Nephron (organoid): ENCODE measurements around the gene CDY2B.
"Not testable (repeated sequence)": the region's sequence is repeated elsewhere in the genome, so short reads cannot be mapped to it uniquely, and the experiment has no call there.

ENCODE experiments used
- H3K27ac Mint-ChIP-seq, 3 experiments: 2 replicates each; pipeline ENCODE4 v1.8.0; 2020; ENCODE audit warnings: mixed read lengths in 3 of 3, mild to moderate bottlenecking in 2 of 3, moderate library complexity in 1 of 3
- H3K27me3 Mint-ChIP-seq: 2 replicates; pipeline ENCODE4 v1.8.0; 2021; ENCODE audit warnings: low read depth, mild to moderate bottlenecking, moderate library complexity, mixed read lengths
- H3K36me3 Mint-ChIP-seq: 2 replicates; pipeline ENCODE4 v1.8.0; 2020; ENCODE audit warnings: low read depth, mixed read lengths
- H3K4me1 Mint-ChIP-seq: 2 replicates; pipeline ENCODE4 v1.8.0; 2020; ENCODE audit warnings: mixed read lengths
- H3K4me3 Mint-ChIP-seq, 3 experiments: 2 replicates each; pipeline ENCODE4 v1.8.0; 2020; ENCODE audit warnings: mild to moderate bottlenecking in 3 of 3, mixed read lengths in 3 of 3, moderate library complexity in 2 of 3
- H3K9me3 Mint-ChIP-seq: 2 replicates; pipeline ENCODE4 v1.8.0; 2020; ENCODE audit warnings: mixed read lengths

The CDY2B gene, protein sequence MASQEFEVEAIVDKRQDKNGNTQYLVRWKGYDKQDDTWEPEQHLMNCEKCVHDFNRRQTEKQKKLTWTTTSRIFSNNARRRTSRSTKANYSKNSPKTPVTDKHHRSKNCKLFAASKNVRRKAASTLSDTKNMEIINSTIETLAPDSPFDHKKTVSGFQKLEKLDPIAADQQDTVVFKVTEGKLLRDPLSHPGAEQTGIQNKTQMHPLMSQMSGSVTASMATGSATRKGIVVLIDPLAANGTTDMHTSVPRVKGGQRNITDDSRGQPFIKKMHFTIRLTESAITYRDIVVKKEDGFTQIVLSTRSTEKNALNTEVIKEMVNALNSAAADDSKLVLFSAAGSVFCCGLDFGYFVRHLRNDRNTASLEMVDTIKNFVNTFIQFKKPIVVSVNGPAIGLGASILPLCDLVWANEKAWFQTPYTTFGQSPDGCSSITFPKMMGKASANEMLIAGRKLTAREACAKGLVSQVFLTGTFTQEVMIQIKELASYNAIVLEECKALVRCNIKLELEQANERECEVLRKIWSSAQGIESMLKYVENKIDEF

DNA sequence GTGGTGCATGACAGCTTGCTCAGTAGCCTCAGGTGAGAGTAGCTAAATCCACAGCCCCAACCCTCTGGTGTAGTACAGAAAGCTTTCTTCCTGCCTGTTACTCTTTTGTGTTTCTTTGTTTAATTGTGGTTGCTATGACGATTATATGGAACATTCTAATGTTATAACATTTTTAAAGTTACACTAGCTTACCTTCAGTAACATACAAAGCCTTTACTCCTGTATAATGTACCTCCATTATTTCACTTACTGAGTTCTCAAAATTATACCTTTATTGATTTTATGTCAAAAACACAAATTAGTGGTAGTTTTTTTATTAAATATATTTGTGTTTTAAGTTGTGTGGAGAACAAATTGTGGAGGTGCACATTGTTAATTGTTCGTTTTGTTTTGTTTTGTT, at the start of gene CDY2B:
Gene CDY2B (minus strand): TSS at position 101 of the 400 bp plus-strand sequence. CDS start 328 bp downstream, outside the sequence.
- H3K27me3 Mint-ChIP-seq, H3K4me1 Mint-ChIP-seq, H3K4me3 Mint-ChIP-seq, H3K27ac Mint-ChIP-seq, H3K36me3 Mint-ChIP-seq, H3K9me3 Mint-ChIP-seq: not testable (repeated sequence)

DNA sequence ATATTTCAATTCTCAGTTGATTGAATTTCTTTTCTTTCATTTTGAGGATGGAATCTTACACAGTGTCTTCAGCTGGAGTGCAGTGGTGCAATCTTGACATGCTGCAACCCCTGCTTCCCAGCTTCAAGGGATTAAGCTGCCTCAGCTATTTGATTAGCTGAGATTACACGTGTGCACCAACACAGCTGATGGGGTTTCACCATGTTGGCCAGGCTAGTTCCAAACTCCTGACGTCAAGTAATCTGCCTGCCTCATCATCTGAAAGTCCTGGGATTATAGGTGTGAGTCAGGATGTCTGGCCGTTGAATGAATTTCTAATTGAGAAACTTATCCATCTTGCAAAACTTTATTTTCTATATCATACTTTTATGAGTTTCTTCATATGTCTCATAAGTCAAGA, 28.0 kb upstream of the CDY2B start:
- H3K9me3 Mint-ChIP-seq, H3K36me3 Mint-ChIP-seq, H3K27me3 Mint-ChIP-seq, H3K4me3 Mint-ChIP-seq, H3K27ac Mint-ChIP-seq, H3K4me1 Mint-ChIP-seq: not testable (repeated sequence)

DNA sequence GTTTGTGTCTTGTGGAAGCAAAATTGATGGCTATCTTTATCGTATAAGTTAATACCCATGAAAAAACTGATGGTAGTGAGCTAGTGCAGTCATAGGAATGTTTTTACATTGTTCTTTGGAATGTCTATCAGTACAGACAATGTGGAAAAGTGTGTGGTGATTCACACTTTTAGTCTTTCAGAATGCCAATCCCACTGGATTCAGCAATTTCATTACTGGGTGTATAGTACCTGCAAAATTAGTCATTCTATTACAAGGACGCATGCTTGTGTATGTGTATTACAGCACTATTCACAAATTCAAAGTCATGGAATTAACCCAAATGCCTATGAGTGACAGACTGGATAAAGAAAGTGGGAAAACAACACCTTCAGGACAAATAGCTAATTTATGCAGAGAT, 27.3 kb upstream of the CDY2B start:
- H3K4me1 Mint-ChIP-seq, H3K27me3 Mint-ChIP-seq, H3K36me3 Mint-ChIP-seq, H3K27ac Mint-ChIP-seq, H3K4me3 Mint-ChIP-seq, H3K9me3 Mint-ChIP-seq: not testable (repeated sequence)

DNA sequence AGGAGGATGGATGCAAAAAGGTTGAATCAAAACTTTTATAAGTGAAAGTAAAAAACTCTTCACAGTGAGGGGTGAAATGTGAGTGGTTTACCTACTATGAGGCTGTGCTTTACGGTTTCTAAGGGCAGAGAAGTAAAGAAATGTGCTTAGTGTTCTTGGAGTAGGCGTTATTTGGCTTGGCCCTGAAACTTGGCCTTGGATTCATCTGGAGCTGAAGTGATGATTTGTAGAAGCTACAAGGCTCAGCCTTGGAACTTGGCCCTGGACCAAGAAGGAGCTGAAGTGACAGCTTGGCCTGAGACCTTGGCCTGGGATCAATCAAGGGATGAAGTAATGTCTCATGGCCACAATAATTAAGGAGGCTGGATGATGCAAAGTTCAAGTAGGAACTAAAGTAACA, 1.7 kb upstream of the CDY2B start:
- H3K9me3 Mint-ChIP-seq, H3K4me1 Mint-ChIP-seq, H3K27ac Mint-ChIP-seq, H3K27me3 Mint-ChIP-seq, H3K36me3 Mint-ChIP-seq, H3K4me3 Mint-ChIP-seq: not testable (repeated sequence)

DNA sequence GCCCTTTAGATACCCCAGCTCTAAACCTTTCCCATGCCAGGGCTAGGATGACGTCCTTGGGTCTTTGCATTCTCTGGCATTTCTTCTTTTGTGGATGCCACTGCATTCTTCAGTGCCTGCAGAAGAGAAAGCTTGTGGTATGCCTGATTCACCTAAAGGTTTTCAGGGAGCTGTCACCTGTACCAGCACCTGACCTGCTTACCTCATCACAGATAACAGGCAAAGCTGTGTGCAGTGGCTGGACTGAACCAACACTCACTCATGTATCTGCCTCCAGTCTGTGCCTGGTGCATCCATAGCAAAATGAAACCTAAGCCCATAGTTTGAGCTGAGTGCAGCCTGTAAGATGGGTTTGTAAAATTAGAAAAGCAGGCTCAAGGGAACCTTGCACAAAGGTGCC, 3.3 kb downstream of the CDY2B start:
- H3K27me3 Mint-ChIP-seq, H3K36me3 Mint-ChIP-seq, H3K4me1 Mint-ChIP-seq, H3K9me3 Mint-ChIP-seq, H3K4me3 Mint-ChIP-seq, H3K27ac Mint-ChIP-seq: not testable (repeated sequence)

DNA sequence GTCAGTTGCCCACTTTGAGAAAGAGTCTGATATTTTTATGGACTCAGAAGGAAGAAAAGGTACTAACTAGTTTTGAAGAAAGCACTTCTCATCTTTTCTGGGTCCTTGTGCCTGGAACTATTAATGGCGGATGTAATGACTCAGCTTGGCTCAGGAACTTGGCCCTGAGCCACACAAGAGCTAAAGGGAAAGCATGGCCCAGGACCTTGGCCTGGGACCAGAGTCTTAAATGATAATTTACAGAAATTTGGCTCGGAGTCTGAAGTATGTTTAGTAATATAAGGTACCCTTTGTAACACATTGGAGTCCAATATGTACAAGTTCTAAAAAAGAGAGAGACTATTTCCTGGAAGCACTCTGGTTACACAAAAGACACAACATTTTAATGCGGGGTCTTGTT, 4.6 kb downstream of the CDY2B start:
- not testable (repeated sequence) for H3K4me1 Mint-ChIP-seq, H3K27me3 Mint-ChIP-seq, H3K4me3 Mint-ChIP-seq, H3K9me3 Mint-ChIP-seq, H3K36me3 Mint-ChIP-seq, H3K27ac Mint-ChIP-seq

DNA sequence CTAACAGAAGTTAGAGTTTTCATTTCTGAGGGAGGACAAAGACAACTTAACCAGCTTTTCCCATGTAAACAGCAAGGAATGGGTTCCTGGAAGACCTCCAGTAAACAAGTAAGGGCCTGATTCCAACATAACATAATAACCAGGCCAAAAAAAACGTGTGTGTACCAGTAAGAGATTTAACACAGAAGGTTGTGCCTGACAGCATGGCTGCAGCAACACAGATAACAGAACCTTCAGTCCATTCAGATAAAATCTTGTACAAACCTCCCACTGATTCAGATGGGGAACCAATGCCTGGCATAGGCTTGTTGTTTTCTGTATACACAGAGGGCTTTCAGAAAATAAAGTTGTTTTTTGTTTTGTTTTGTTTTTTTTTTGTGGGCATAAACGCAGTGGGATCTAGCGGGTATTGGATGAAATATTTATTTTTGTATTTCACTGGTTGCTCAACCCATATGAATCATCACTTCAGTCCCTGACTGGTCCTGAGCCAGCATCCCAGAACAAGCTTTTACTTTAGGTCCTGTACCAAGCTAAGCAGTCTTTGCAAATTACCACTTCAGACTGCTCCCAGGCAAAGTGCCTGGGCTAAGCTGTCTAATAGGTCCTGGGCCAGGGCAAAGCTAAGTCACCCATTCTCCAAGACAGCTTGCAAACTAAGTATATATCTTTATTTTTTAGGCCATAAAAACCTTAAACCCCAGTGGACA, 8.7 kb downstream of the CDY2B start:
- H3K36me3 Mint-ChIP-seq, H3K9me3 Mint-ChIP-seq, H3K4me1 Mint-ChIP-seq, H3K4me3 Mint-ChIP-seq, H3K27ac Mint-ChIP-seq, H3K27me3 Mint-ChIP-seq: not testable (repeated sequence)

DNA sequence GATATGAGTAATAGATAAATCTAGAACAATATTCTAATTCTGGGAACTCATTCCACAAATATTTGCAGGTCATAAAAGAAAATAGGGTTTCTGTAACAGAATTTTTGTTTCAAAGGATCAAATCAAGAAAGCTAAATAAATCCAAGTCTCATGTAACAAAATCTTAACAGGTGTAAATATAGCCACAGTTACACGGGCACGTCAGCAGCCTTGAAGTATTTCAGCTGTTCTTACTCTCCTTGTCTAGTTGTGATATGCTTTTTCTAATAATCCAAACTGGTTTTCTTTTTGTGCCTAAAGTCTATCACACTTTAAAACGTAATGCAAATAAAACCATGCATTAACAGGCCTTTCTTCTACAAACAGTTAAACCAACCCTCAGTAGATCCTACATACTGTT, 9.3 kb downstream of the CDY2B start:
- H3K27ac Mint-ChIP-seq, H3K4me1 Mint-ChIP-seq, H3K4me3 Mint-ChIP-seq, H3K27me3 Mint-ChIP-seq, H3K36me3 Mint-ChIP-seq, H3K9me3 Mint-ChIP-seq: not testable (repeated sequence)

DNA sequence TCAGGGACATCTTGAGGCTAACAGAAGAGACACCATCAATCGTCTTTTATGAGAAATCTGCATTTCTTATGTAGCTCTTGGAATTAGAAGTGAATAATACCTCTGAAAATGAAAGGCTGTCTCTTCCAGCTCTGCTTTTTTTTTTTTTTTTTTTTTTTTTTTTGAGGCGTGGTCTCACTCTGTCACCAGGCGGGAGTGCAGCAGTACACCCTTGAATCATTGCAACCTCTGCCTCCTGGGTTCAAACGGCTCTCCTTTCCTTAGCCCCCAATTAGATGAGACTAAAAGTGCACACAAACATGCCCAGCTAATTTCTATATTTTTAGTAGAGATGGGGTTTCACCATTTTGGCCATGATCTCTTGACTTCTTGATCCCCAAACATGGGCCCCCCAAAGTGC, 12.2 kb downstream of the CDY2B start:
- not testable (repeated sequence) for H3K4me3 Mint-ChIP-seq, H3K27me3 Mint-ChIP-seq, H3K9me3 Mint-ChIP-seq, H3K4me1 Mint-ChIP-seq, H3K27ac Mint-ChIP-seq, H3K36me3 Mint-ChIP-seq

DNA sequence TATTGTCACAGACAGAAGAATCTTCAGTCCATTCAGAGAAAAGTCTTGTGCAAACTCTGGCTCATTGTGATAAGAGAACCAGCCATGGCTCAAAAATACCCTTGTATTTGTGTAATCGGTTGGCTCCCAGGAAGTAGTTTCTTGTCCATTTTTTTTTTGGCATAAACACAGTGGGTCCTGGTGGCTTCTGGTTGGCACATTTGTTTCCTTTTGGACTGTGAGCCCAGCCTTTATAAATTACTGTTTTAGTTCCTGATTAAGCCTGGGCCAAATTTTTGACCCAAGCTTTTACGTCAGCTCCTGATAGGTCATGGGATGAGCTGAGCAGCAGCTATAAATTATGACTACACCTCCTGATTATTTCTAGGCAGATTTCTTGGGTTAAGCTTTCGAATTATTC, 19.4 kb downstream of the CDY2B start:
- H3K4me1 Mint-ChIP-seq, H3K4me3 Mint-ChIP-seq, H3K27ac Mint-ChIP-seq, H3K27me3 Mint-ChIP-seq, H3K9me3 Mint-ChIP-seq, H3K36me3 Mint-ChIP-seq: not testable (repeated sequence)

DNA sequence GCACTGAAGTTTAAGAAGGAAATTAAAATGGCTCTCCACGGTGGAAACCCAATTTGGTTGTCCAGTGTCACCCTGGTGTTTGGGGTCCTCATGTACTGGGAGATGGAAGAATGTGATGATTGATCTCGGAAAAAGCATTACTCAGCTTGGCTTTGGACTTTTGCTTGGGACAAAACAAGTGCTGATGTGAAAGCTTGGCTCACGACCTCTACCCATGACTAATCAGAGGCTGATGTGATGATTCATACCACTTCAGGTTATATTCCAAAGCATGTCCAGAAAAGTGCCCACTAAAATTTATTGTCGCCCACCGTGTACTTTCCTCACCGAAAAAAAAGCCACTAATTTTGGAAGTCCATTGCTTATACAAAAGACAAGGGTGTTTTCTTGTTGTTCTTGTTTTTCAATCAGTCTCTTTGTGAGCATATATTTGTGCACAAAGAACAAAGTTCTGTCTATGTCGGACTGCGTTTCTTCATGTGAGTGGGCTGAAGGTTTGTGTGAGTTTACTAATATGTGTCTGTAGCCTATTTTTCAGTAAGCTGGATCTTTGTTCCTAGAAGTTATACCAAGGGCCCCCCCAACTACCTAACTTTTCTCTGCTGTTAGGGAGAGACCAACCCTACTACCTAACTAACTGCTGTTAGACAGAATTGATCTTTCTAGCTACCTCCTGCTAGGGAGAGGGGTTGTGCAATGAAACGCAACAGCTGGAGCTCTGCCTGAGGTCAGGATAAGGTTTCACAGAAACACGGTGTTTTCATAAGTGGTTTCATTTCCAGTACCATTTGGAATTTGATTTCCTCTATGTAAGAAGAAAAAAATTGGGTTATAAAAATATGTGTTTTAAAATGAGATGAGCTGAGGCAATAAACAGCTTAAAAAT, 22.8 kb downstream of the CDY2B start:
- not testable (repeated sequence) for H3K27ac Mint-ChIP-seq, H3K4me1 Mint-ChIP-seq, H3K36me3 Mint-ChIP-seq, H3K27me3 Mint-ChIP-seq, H3K9me3 Mint-ChIP-seq, H3K4me3 Mint-ChIP-seq

DNA sequence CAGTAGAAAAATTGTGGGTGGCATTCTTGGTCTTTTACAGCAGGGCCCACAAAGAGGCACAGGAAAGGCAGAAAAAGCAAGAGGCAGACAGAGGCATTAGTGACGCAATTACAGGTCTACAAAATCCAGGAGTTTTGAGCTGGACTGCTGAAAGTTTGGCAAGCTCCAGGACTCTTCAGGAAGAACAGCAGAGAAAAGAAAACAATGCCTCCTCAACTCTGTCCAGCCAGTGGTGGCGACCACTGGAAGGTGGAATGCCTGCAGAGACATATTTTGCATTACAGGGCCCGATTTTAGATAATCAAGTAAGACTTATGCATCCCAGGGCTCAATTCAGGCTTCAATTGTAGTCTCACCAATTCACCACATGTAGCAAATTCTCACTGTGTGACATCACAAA, 23.5 kb downstream of the CDY2B start:
- H3K27me3 Mint-ChIP-seq, H3K36me3 Mint-ChIP-seq, H3K27ac Mint-ChIP-seq, H3K9me3 Mint-ChIP-seq, H3K4me1 Mint-ChIP-seq, H3K4me3 Mint-ChIP-seq: not testable (repeated sequence)

DNA sequence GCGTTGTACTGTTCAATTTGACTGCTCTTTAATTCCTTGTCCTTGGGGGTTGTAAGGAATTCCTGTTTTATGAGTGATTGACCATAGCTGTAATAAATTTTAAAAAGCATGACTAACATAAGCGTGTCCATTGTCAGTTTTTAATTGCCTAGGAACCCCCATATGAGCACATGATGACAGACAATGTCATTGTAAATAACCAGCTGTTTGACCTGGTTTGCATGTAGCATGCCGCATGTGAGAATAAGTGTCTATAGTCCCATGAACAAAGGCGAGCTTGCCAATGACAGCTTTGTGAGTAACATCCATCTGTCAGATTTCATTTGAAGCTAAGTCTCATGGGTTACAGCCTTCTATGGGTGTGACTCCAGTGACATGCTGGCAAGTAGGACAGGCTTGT, 30.9 kb downstream of the CDY2B start:
- H3K27me3 Mint-ChIP-seq, H3K36me3 Mint-ChIP-seq, H3K4me1 Mint-ChIP-seq, H3K4me3 Mint-ChIP-seq, H3K9me3 Mint-ChIP-seq, H3K27ac Mint-ChIP-seq: not testable (repeated sequence)

DNA sequence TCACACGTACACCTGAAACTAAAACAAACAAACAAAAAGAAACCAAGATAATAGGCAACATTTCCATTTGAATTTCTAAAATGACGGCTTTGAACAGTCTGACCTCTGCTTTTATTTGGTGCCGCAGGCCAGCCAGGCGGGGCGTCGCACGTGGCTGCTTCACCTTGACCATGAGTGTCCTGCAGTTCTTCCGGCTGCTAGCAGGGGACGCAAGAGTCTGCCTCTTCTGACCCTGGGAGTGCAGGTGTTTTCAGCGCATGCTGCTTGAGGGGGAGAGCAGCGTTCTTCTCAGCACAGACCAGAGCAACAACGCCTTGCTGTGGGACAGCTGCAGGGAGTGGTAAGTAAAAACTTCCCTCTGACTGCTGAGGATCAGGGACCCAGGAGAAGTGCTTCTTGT, 47.9 kb downstream of the CDY2B start:
- H3K36me3 Mint-ChIP-seq, H3K27me3 Mint-ChIP-seq, H3K4me1 Mint-ChIP-seq, H3K9me3 Mint-ChIP-seq, H3K27ac Mint-ChIP-seq, H3K4me3 Mint-ChIP-seq: not testable (repeated sequence)
